SK-N-SH (cell line): ENCODE results near the gene CCL22. TPM values are rescaled to one million over a fixed set of nuclear protein-coding genes. Genes with fewer than 3 reads are reported as not detected.

Experiments
- CTCF ChIA-PET: fragments of 300-600, 350-600 bp; formaldehyde crosslinking; extraction: SDS; loops from one replicate; lab custom pipeline; 2021; lab: Yijun Ruan, JAX
- POLR2A ChIA-PET: fragments of 350-600 bp; sonication (Branson Sonifier 250); formaldehyde crosslinking; extraction: SDS; loops from one replicate; lab custom pipeline; 2020; ENCODE audit warnings: antibody characterized with exemption, inconsistent platforms; lab: Yijun Ruan, JAX
- DNase-seq: peaks from one replicate; pipeline ENCODE4 v3.0.0; 2012
- H2AFZ ChIP-seq: fragments of 200-600 bp; sonication (generic); 2 replicates; pipeline ENCODE4 v1.8.1; 2016; ENCODE audit warnings: antibody characterized with exemption, mild to moderate bottlenecking, low read depth
- H3F3A ChIP-seq: fragments of 200-600 bp; sonication (generic); replicated peaks from 2 replicates; pipeline ENCODE3; 2016; ENCODE audit warnings: antibody characterized with exemption, mild to moderate bottlenecking; ENCODE audit not compliant: insufficient read depth
- H3K27ac ChIP-seq, 2 experiments: fragments of 200-500 bp in 1 of 2; fragments of 200-600 bp in 1 of 2; sonication (Bioruptor generic) in 1 of 2; sonication (generic), shearing (Covaris generic) in 1 of 2; 2 replicates each; pipeline versions ENCODE4 v1.5.1 to v1.6.1; 2014 to 2016; ENCODE audit warnings: low read depth in 2 of 2, inconsistent platforms in 1 of 2, low read length in 1 of 2, mild to moderate bottlenecking in 1 of 2, mixed read lengths in 1 of 2
- H3K27me3 ChIP-seq: fragments of 200-600 bp; sonication (generic), shearing (Covaris generic); 2 replicates; pipeline ENCODE4 v1.6.1; 2016; ENCODE audit warnings: mixed run types; ENCODE audit not compliant: insufficient read depth
- H3K36me3 ChIP-seq, 2 experiments: fragments of 200-500 bp in 1 of 2; fragments of 200-600 bp in 1 of 2; sonication (Bioruptor generic) in 1 of 2; sonication (generic) in 1 of 2; replicated peaks in 1 of 2; 2 replicates each; pipeline versions ENCODE3 to v1.5.1; 2014 to 2016; ENCODE audit warnings: low read length in 1 of 2, mild to moderate bottlenecking in 1 of 2; ENCODE audit not compliant: insufficient read depth in 2 of 2, control insufficient read depth in 1 of 2
- H3K4me1 ChIP-seq, 2 experiments: fragments of 200-500 bp in 1 of 2; fragments of 200-600 bp in 1 of 2; sonication (Bioruptor generic) in 1 of 2; sonication (generic), shearing (Covaris generic) in 1 of 2; 2 replicates each; pipeline versions ENCODE4 v1.5.1 to v1.6.1; 2014 to 2016; ENCODE audit warnings: low read depth in 1 of 2, low read length in 1 of 2, mixed run types in 1 of 2; ENCODE audit not compliant: insufficient read depth in 2 of 2, control insufficient read depth in 1 of 2
- H3K4me2 ChIP-seq: fragments of 200-600 bp; sonication (generic), shearing (Covaris generic); 2 replicates; pipeline ENCODE4 v1.6.1; 2017; ENCODE audit warnings: mixed run types
- H3K4me3 ChIP-seq, 2 experiments: fragments of 200-500 bp in 1 of 2; fragments of 200-600 bp in 1 of 2; sonication (Bioruptor generic) in 1 of 2; sonication (generic), shearing (Covaris generic) in 1 of 2; 2 replicates each; pipeline versions ENCODE4 v1.5.1 to v1.8.1; 2014 to 2016; ENCODE audit warnings: low read depth in 2 of 2, inconsistent platforms in 1 of 2, low read length in 1 of 2, mild to moderate bottlenecking in 1 of 2, mixed read lengths in 1 of 2, moderate library complexity in 1 of 2
- H3K79me2 ChIP-seq: fragments of 200-600 bp; sonication (generic); 2 replicates; pipeline ENCODE4 v1.8.1; 2017; ENCODE audit warnings: mild to moderate bottlenecking; ENCODE audit not compliant: insufficient read depth
- H3K9ac ChIP-seq: fragments of 200-600 bp; sonication (generic); 2 replicates; pipeline ENCODE4 v1.6.1; 2017; ENCODE audit warnings: mixed run types
- H3K9me2 ChIP-seq: fragments of 200-600 bp; sonication (generic); 2 replicates; pipeline ENCODE4 v1.6.1; 2017; ENCODE audit warnings: mixed run types
- H3K9me3 ChIP-seq: fragments of 200-600 bp; sonication (generic); 2 replicates; pipeline ENCODE4 v1.6.1; 2017; ENCODE audit warnings: mixed run types, mild to moderate bottlenecking, moderate library complexity
- H4K20me1 ChIP-seq: fragments of 200-600 bp; sonication (generic); 2 replicates; pipeline ENCODE4 v1.6.1; 2017; ENCODE audit warnings: mild to moderate bottlenecking, mixed run types; ENCODE audit not compliant: insufficient read depth
- GABPA ChIP-seq: IDR thresholded peaks from 2 replicates; pipeline ENCODE4 v1.4.0; 2012; ENCODE audit warnings: low read depth, mild to moderate bottlenecking
- IRF3 ChIP-seq: fragments of 150-350 bp; IDR thresholded peaks from 2 replicates; pipeline ENCODE4 v1.6.1; 2016; ENCODE audit warnings: mild to moderate bottlenecking, low read depth, low read length
- JUND ChIP-seq: IDR thresholded peaks from 2 replicates; pipeline ENCODE4 v1.4.0; 2012
- MEF2A ChIP-seq: IDR thresholded peaks from 2 replicates; pipeline ENCODE4 v1.4.0; 2012; ENCODE audit warnings: low read depth, borderline replicate concordance
- MXI1 ChIP-seq: IDR thresholded peaks from 2 replicates; pipeline ENCODE4 v1.6.1; 2012; ENCODE audit warnings: mild to moderate bottlenecking, low read depth, low read length, improper control_type of control experiment
- NFIC ChIP-seq: IDR thresholded peaks from 2 replicates; pipeline ENCODE4 v1.4.0; 2012; ENCODE audit warnings: borderline replicate concordance
- NRF1 ChIP-seq: IDR thresholded peaks from 2 replicates; pipeline ENCODE4 v1.6.1; 2012; ENCODE audit warnings: low read depth, mild to moderate bottlenecking, low read length
- POLR2AphosphoS5 ChIP-seq: IDR thresholded peaks from 2 replicates; pipeline ENCODE4 v1.6.1; 2012; ENCODE audit warnings: low read depth, low read length
- RAD21 ChIP-seq: IDR thresholded peaks from 2 replicates; pipeline ENCODE4 v1.6.1; 2012; ENCODE audit warnings: mild to moderate bottlenecking, low read length
- RCOR1 ChIP-seq: fragments of 150-350 bp; IDR thresholded peaks from 2 replicates; pipeline ENCODE4 v1.6.1; 2017; ENCODE audit warnings: antibody characterized with exemption, low read length
- RFX5 ChIP-seq: IDR thresholded peaks from 2 replicates; pipeline ENCODE4 v1.6.1; 2012; ENCODE audit warnings: mild to moderate bottlenecking, improper control_type of control experiment, low read length
- RXRA ChIP-seq: IDR thresholded peaks from 2 replicates; pipeline ENCODE4 v1.4.0; 2012; ENCODE audit warnings: low read depth, mild to moderate bottlenecking, borderline replicate concordance
- USF2 ChIP-seq: fragments of 150-350 bp; IDR thresholded peaks from 2 replicates; pipeline ENCODE4 v1.6.1; 2017; ENCODE audit warnings: antibody characterized with exemption, low read length, low read depth, borderline replicate concordance
- YY1 ChIP-seq: IDR thresholded peaks from 2 replicates; pipeline ENCODE4 v1.4.0; 2012; ENCODE audit warnings: low read depth, mild to moderate bottlenecking
- ZBTB33 ChIP-seq: IDR thresholded peaks from 2 replicates; pipeline ENCODE4 v1.4.0; 2012; ENCODE audit warnings: low read depth, borderline replicate concordance
- WGBS: methylation state at CpG from one replicate; pipeline ENCODE4 v1.1.6; 2017; ENCODE audit warnings: low lambda C conversion rate; 5-methylcytosine and 5-hydroxymethylcytosine counted together
- polyA plus RNA-seq, 3 experiments: library from polyadenylated mRNA; depleted of rRNA; stranded (reverse); fragments of >200 nt; gene quantifications; 2 replicates each; pipeline ENCODE4 v1.2.3, GENCODE V29; 2012

The CCL22 gene
- polyA plus RNA-seq, 1 of the 3 experiments (the other 2 are of a cell fraction) = not detected

- Histone ChIP-seq H3K79me2 (no peaks in the 10 kb centered on the region), H2AFZ (no peak overlapping the region), H3K9me2 (no peaks in the 10 kb centered on the region), H3K9me3 (no peaks in the 10 kb centered on the region), H3K36me3 (no peaks in the 10 kb centered on the region), H3K4me1 (peaks cover 10 to 11% of the 10 kb centered on the region in 2 experiments; a peak in 3 of 4 replicates), H3K4me3 (no peak overlapping the region), H3K4me2 (no peak overlapping the region), H4K20me1 (no peaks in the 10 kb centered on the region), H3K27ac (no peak overlapping the region), H3F3A (no peaks in the 10 kb centered on the region), H3K27me3 (no peaks in the 10 kb centered on the region), H3K9ac (no peak overlapping the region)
- 90% methylated on average over 5 of the region's 5 CpGs for WGBS
- no peak for TF ChIP-seq GABPA
- TF ChIP-seq NRF1 = no peak
- TF ChIP-seq POLR2AphosphoS5 = no peak
- TF ChIP-seq YY1 = no peak
- TF ChIP-seq ZBTB33 = no peak
- TF ChIP-seq USF2 = no peak
- TF ChIP-seq JUND = no peak
- no peak for TF ChIP-seq RXRA
- no peak for TF ChIP-seq MEF2A
- no peak for TF ChIP-seq NFIC
- POLR2A ChIA-PET = interaction anchor here (0.6 kb wide), 1 partner anchor 407 kb away, joined by 5 read pairs; no protein-coding TSS in a partner anchor
- no peak for DNase-seq
- CTCF ChIA-PET = interaction anchor here (1.0 to 1.1 kb wide), 2 partner anchors 12 to 25 kb away, joined by 3 read pairs; no protein-coding TSS in a partner anchor
Measured at GRCh38 chr16:57386381-57386951, 27.9 kb downstream of the CCL22 start.

GRCh38 chr16:57387598-57388354 lies 29.2 kb downstream of the CCL22 start:
- no peak overlapping the region for H3K9ac ChIP-seq
- POLR2A ChIA-PET = interaction anchor here (0.5 kb wide), 1 partner anchor 76 kb away, joined by 3 read pairs; no protein-coding TSS in a partner anchor

More at GRCh38 chr16:57387598-57388354, 29.2 kb downstream of the CCL22 start:
- Histone ChIP-seq H3K9me2 (no peaks in the 10 kb centered on the region), H3F3A (no peaks in the 10 kb centered on the region), H4K20me1 (no peaks in the 10 kb centered on the region), H3K9me3 (no peaks in the 10 kb centered on the region), H3K27ac (no peak overlapping the region), H3K36me3 (no peaks in the 10 kb centered on the region), H3K4me2 (no peak overlapping the region), H3K79me2 (no peaks in the 10 kb centered on the region), H3K4me3 (no peak overlapping the region), H3K4me1 (peaks cover 9 to 10% of the 10 kb centered on the region in 2 experiments; a peak in 3 of 4 replicates), H2AFZ (no peak overlapping the region), H3K27me3 (no peaks in the 10 kb centered on the region)
- CTCF ChIA-PET = interaction anchor here (1.1 kb wide), 1 partner anchor 29 kb away, joined by 3 read pairs; no protein-coding TSS in a partner anchor
- no peak for DNase-seq
- WGBS = 75% methylated on average over 3 of the region's 3 CpGs
- TF ChIP-seq RAD21 = no peak
- no peak for TF ChIP-seq MXI1
- TF ChIP-seq RCOR1 = no peak
- no peak for TF ChIP-seq RFX5
- TF ChIP-seq IRF3 = no peak
